Right lobe of liver (tissue), 6 donors: ENCODE results near the gene NCEH1. TPM values are rescaled to one million over a fixed set of nuclear protein-coding genes. Genes with fewer than 3 reads are reported as not detected.
A peak's percentile ranks its signal among the peaks of the same experiment; 100 is the strongest.

Source experiments
- ATAC-seq, 4 donors: fragments of 200-7000 bp; cut with Tn5 transposase; one replicate each; pipeline ENCODE4 v1.9.1; 2020; ENCODE audit warnings: mild to moderate bottlenecking in 4 of 4, moderate library complexity in 4 of 4
- DNase-seq, 3 donors: peaks; one replicate each; pipeline ENCODE4 v3.0.0-alpha.2; 2020
- H3K27ac ChIP-seq, 3 donors: fragments of 200-600 bp; one replicate each; pipeline ENCODE4 v1.8.0; 2022
- H3K27me3 ChIP-seq, 2 donors: fragments of 200-600 bp; one replicate each; pipeline ENCODE4 v1.8.0; 2022
- H3K36me3 ChIP-seq, 4 donors: fragments of 200-600 bp; sonication (generic) in 1 of 4; one replicate each; pipeline versions ENCODE4 v1.5.1 to v1.8.0; 2017 to 2022; ENCODE audit warnings: control low read depth in 1 of 4
- H3K4me1 ChIP-seq, 4 donors: fragments of 200-600 bp; sonication (generic) in 1 of 4; one replicate each; pipeline versions ENCODE4 v1.5.1 to v1.8.0; 2017 to 2022; ENCODE audit warnings: control low read depth in 1 of 4
- H3K4me3 ChIP-seq, 3 donors: fragments of 200-600 bp; one replicate each; pipeline ENCODE4 v1.8.0; 2022
- H3K9me3 ChIP-seq, 4 donors: fragments of 200-600 bp; sonication (generic) in 1 of 4; one replicate each; pipeline versions ENCODE4 v1.5.1 to v1.8.0; 2017 to 2022; ENCODE audit warnings: control low read depth in 1 of 4
- CTCF ChIP-seq, 4 donors: fragments of 200-600 bp in 3 of 4; fragments of 450-650 bp in 1 of 4; IDR thresholded peaks; one replicate each; pipeline versions ENCODE4 v1.5.1 to v1.8.0; 2016 to 2022; ENCODE audit warnings: antibody characterized with exemption in 4 of 4, mild to moderate bottlenecking in 2 of 4
- POLR2A ChIP-seq: fragments of 450-650 bp; IDR thresholded peaks from one replicate; pipeline ENCODE4 v1.6.1; 2017; ENCODE audit warnings: antibody characterized with exemption, mild to moderate bottlenecking
- WGBS: methylation state at CpG from one replicate; pipeline ENCODE4 v1.1.6; 2018; ENCODE audit warnings: low coverage, low lambda C conversion rate; ENCODE audit not compliant: insufficient coverage; ENCODE audit errors: missing lambda C conversion rate; 5-methylcytosine and 5-hydroxymethylcytosine counted together
- intact Hi-C, 2 donors: fragments of 100-400 bp; cut with DNase I; formaldehyde crosslinking; loops; one replicate each; pipeline versions ENCODE4 v1.11.2 to v1.14.1; 2022
- total RNA-seq, 6 experiments: library from RNA; depleted of rRNA in 2 of 6; stranded (reverse); fragments of >200 nt in 2 of 6; fragmentation: NEBNext Ultra II Directional in 3 of 6; extraction: Animal tissue kit (Norgen Biotek cat#: 25700) in 3 of 6; gene quantifications; one replicate each; pipeline versions ENCODE4 v1.1.0 to v1.2.4, GENCODE V29; 2016 to 2023
- donor health status: DM: no; HTN: yes; CAD: no.
- donor health status: DM: no; HTN: no; CAD: no.
- donor health status: DM: no; HTN: no; CAD: no.
- donor health status: DM: no; HTN: yes; CAD: no.
- donor health status: DM: no; HTN: yes; CAD: no.

Gene NCEH1
- total RNA-seq, 6 experiments from 2014 or later: 1.5 to 13.0 (median 4.3) TPM

DNA sequence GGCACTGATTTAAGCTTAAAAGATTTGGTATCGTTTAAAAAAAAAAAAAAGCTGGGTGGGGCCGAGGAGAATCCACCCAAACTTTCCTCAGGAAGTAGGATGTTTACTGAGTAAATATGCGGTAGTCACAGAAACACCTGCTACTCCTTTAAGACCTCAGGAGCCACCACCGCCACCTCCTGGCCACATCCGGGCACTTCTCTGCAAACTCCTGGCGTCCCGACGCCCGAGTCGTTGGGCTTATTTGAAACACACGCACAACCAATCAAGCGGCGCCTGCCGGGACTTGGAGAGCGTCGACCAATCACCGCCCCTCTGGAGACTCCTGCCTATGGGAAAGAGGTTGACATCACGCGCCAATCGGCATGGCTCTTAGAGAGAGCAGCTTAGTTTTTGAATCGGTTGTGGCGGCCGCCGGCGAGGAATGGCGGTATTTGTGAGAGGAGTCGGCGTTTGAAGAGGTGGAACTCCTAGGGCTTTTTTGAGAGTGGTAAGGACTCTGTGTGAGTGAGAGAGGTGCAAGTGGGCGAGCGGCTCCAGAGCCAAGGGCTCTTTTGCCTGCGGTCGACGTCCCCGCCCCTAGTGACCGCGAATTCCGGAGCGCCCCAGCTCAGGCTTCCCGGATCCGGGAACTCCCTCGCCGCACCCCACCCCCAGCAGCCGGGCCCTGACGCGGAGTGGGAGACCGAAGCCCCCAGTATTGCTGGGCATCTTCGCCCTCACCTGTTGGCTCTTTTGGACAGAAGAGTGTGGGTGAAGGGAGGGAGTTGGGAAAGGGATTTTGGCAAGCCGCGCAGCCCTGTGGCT lies 39.7 kb upstream of the NCEH1 start, which contains the start of gene ECT2:
TSS of gene ECT2 (plus strand) at position 359 of the 807 bp plus-strand sequence. CDS start 3,805 bp downstream, outside the sequence.
- ATAC-seq (peak; percentile 95 to 100 (median 99)), DNase-seq (peak; percentile 99)
- intact Hi-C loops: no loop called here
- TF ChIP-seq POLR2A (no peak), CTCF (IDR thresholded peaks at IDR 0.05) (peak; percentile 48 to 81 (median 70))
- Histone ChIP-seq H3K9me3 (no peaks in the 10 kb centered on the region), H3K27me3 (no peaks in the 10 kb centered on the region), H3K4me1 (peaks cover 0 to 8% (median 0%) of the 10 kb centered on the region in 4 donors), H3K4me3 (peak within 1 kb of the TSS; percentile 67 to 88 (median 69)), H3K27ac (peak within 1 kb of the TSS; percentile 18 to 60 (median 41)), H3K36me3 (no peaks in the 10 kb centered on the region)
- 0% methylated on average over 33 of the region's 49 CpGs for WGBS

- intact Hi-C loops: no loop called here
- Histone ChIP-seq H3K27me3 (no peaks in the 10 kb centered on the region), H3K4me1 (peaks cover 0 to 8% (median 0%) of the 10 kb centered on the region in 4 donors), H3K9me3 (no peaks in the 10 kb centered on the region), H3K36me3 (no peaks in the 10 kb centered on the region), H3K27ac (peak overlapping the region in 1 of 3 donors; percentile 60), H3K4me3 (peak overlapping the region; percentile 30 to 88 (median 67))
- no peak for TF ChIP-seq POLR2A
- no peak for TF ChIP-seq CTCF (IDR thresholded peaks at IDR 0.05)
- ATAC-seq (no peak), DNase-seq (no peak)
- 11% methylated on average over 9 of the region's 9 CpGs for WGBS
These were observed 39.2 kb upstream of the NCEH1 start for GRCh38 chr3:172750069-172750367.

- H3K27me3 ChIP-seq: no peaks in the 10 kb centered on the region
- TF ChIP-seq CTCF (IDR thresholded peaks at IDR 0.05) (no peak), POLR2A (no peak)
- DNase-seq: no peak
- peak overlapping the region in 1 of 3 donors; percentile 60 for H3K27ac ChIP-seq
- peak in 2 of 4 donors; percentile 42 to 59 for ATAC-seq
- H3K4me3 ChIP-seq: peak overlapping the region in 2 of 3 donors; percentile 30 to 88
- no peaks in the 10 kb centered on the region for H3K9me3 ChIP-seq
- 20% methylated on average over 8 of the region's 8 CpGs for WGBS
- H3K4me1 ChIP-seq: peaks cover 0 to 8% (median 0%) of the 10 kb centered on the region in 4 donors
- no peaks in the 10 kb centered on the region for H3K36me3 ChIP-seq
- intact Hi-C loops: no loop called here
These were observed 38.5 kb upstream of the NCEH1 start for GRCh38 chr3:172749230-172749965.

DNA sequence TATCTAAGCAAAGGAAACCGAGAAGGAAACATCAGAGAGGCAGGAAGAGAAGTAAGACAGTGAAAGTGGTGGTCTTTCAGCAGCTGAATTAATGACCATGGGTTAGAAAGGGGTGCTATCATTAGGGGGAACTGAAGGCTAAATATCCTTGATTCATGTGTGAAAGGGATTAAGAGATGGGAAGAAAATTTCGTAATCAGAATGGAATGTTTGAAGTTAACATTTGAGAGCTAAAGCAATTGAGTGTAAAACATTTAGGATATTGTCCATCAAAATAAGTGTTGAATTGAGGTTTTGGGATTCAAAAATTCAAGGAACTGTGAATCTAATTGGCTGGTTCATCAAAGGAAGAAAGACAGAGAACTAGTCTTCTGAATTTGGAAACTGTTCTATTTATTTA lies 35.6 kb upstream of the NCEH1 start:
- no peak for TF ChIP-seq CTCF (IDR thresholded peaks at IDR 0.05)
- TF ChIP-seq POLR2A: no peak
- intact Hi-C loops: no loop called here
- 65% methylated on average over 2 of the region's 2 CpGs for WGBS

More for the DNA sequence above, 35.6 kb upstream of the NCEH1 start:
- no peaks in the 10 kb centered on the region for H3K27me3 ChIP-seq
- DNase-seq (no peak), ATAC-seq (no peak)
- no peaks in the 10 kb centered on the region for H3K36me3 ChIP-seq
- H3K4me3 ChIP-seq: no peak overlapping the region
- H3K4me1 ChIP-seq: peaks cover 0 to 8% (median 0%) of the 10 kb centered on the region in 4 donors
- no peak overlapping the region for H3K27ac ChIP-seq
- no peaks in the 10 kb centered on the region for H3K9me3 ChIP-seq
